NB4 (cell line): ENCODE measurements around the gene TRMT6.

Experiments
- POLR2A ChIP-seq: IDR thresholded peaks from 2 replicates; pipeline ENCODE4 v1.6.1; 2011; ENCODE audit warnings: mild to moderate bottlenecking; ENCODE audit not compliant: insufficient read length; ENCODE audit errors: extremely low read depth
- TF ChIP-seq, protein P1 (sequence below): IDR thresholded peaks from one replicate; pipeline ENCODE4 v1.5.1; 2012; ENCODE audit warnings: low read depth, low read length
- TF ChIP-seq, protein P2 (sequence below): IDR thresholded peaks from 2 replicates; pipeline ENCODE4 v1.6.1; 2011; ENCODE audit warnings: low read depth, low read length

DNA sequence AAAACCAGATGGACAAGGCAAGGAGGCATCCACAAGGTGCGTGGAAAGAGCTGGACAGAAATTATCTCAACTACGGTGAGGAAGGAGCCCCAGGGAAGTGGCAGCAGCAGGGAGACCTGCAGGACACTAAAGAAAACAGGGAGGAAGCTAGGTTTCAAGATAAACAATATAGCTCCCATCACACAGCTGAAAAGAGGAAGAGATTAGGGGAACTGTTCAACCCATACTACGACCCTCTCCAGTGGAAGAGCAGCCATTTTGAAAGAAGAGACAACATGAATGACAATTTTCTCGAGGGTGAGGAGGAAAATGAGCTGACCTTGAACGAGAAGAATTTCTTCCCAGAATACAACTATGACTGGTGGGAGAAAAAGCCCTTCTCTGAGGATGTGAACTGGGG is 26.8 kb downstream of the TRMT6 start:
- TF ChIP-seq, protein P1, sequence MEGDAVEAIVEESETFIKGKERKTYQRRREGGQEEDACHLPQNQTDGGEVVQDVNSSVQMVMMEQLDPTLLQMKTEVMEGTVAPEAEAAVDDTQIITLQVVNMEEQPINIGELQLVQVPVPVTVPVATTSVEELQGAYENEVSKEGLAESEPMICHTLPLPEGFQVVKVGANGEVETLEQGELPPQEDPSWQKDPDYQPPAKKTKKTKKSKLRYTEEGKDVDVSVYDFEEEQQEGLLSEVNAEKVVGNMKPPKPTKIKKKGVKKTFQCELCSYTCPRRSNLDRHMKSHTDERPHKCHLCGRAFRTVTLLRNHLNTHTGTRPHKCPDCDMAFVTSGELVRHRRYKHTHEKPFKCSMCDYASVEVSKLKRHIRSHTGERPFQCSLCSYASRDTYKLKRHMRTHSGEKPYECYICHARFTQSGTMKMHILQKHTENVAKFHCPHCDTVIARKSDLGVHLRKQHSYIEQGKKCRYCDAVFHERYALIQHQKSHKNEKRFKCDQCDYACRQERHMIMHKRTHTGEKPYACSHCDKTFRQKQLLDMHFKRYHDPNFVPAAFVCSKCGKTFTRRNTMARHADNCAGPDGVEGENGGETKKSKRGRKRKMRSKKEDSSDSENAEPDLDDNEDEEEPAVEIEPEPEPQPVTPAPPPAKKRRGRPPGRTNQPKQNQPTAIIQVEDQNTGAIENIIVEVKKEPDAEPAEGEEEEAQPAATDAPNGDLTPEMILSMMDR = no peak
- TF ChIP-seq POLR2A = no peak
- TF ChIP-seq, protein P2, sequence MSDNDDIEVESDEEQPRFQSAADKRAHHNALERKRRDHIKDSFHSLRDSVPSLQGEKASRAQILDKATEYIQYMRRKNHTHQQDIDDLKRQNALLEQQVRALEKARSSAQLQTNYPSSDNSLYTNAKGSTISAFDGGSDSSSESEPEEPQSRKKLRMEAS = no peak
